NCI-H345 treated with DMSO at 0.1 percent for 48 hours (cell line): Measurements from ENCODE around the gene PDZD2.
"Not testable (repeated sequence)": the region's sequence is repeated elsewhere in the genome, so short reads cannot be mapped to it uniquely, and the experiment has no call there.

Experiments
- DNase-seq: peaks from one replicate; lab custom pipeline; 2025; ENCODE audit not compliant: unreplicated experiment; lab: John Stamatoyannopoulos, UW

PDZD2 gene

GRCh38 chr5:32094691-32095090 is 455.8 kb downstream of the PDZD2 start:
- DNase-seq: no peak

GRCh38 chr5:32095261-32095671 is 456.3 kb downstream of the PDZD2 start:
- no peak for DNase-seq

- DNase-seq: no peak
Observed at GRCh38 chr5:32096891-32097595, 458.1 kb downstream of the PDZD2 start.

GRCh38 chr5:32098291-32098690 is 459.4 kb downstream of the PDZD2 start:
- no peak for DNase-seq

GRCh38 chr5:32098890-32099310 is 460.0 kb downstream of the PDZD2 start:
- DNase-seq: no peak

- no peak for DNase-seq
Observed at GRCh38 chr5:32099486-32100035, 460.6 kb downstream of the PDZD2 start.

- no peak for DNase-seq
Observed at GRCh38 chr5:32100230-32100629, 461.3 kb downstream of the PDZD2 start.

GRCh38 chr5:32100691-32101302 is 461.9 kb downstream of the PDZD2 start:
- DNase-seq: no peak

GRCh38 chr5:32102254-32102986 is 463.5 kb downstream of the PDZD2 start:
- no peak for DNase-seq

- DNase-seq: no peak
Observed at GRCh38 chr5:32103521-32103920, 464.6 kb downstream of the PDZD2 start.

GRCh38 chr5:32107291-32107690 is 468.4 kb downstream of the PDZD2 start:
- no peak for DNase-seq

- DNase-seq: no peak
Observed at GRCh38 chr5:32108167-32108566, 469.2 kb downstream of the PDZD2 start.

GRCh38 chr5:32109236-32109635 is 470.3 kb downstream of the PDZD2 start:
- DNase-seq: no peak

- DNase-seq: no peak
Observed at GRCh38 chr5:32110111-32110696, 471.3 kb downstream of the PDZD2 start.

- no peak for DNase-seq
Observed at GRCh38 chr5:32115985-32116384, 477.1 kb downstream of the PDZD2 start.

- DNase-seq: no peak
Observed at GRCh38 chr5:32116574-32117313, 477.8 kb downstream of the PDZD2 start.

- DNase-seq: not testable (repeated sequence)
Observed at GRCh38 chr5:32118922-32119321, 480.0 kb downstream of the PDZD2 start.

- no peak for DNase-seq
Observed at GRCh38 chr5:32123058-32123805, 484.3 kb downstream of the PDZD2 start.

GRCh38 chr5:32123889-32124676 is 485.2 kb downstream of the PDZD2 start:
- DNase-seq: no peak
